GM12878 (cell line): Measurements from ENCODE around the gene GGN. TPM values are rescaled to one million over a fixed set of nuclear protein-coding genes. Genes with fewer than 3 reads are reported as not detected.

Experiments
- ATAC-seq: fragments of 200-7000 bp; cut with Tn5 transposase; 3 replicates; pipeline ENCODE4 v1.9.1; 2020; ENCODE audit warnings: mild to moderate bottlenecking, moderate library complexity
- BruUV-seq: library from RNA; stranded (reverse); fragments of 400-500 nt; replicated peaks from 2 replicates; lab custom pipeline; 2021; lab: Mats Ljungman, UMichigan
- CTCF ChIA-PET: fragments of 300-600 bp; sonication (Branson Sonifier 250); formaldehyde crosslinking; extraction: SDS; loops from one replicate; lab custom pipeline; 2021; ENCODE audit warnings: inconsistent platforms; lab: Yijun Ruan, JAX
- POLR2A ChIA-PET: fragments of 350-600 bp; formaldehyde crosslinking; extraction: SDS; loops from one replicate; lab custom pipeline; 2021; ENCODE audit warnings: inconsistent platforms; lab: Charles Lee
- RAD21 ChIA-PET: fragments of 300-600 bp; sonication (Branson Sonifier 250); formaldehyde crosslinking; loops from one replicate; lab custom pipeline; 2023; ENCODE audit warnings: antibody characterized with exemption; ENCODE audit not compliant: unreplicated experiment; lab: Charles Lee
- SMC1A ChIA-PET: fragments of 300-600 bp; sonication (Branson Sonifier 250); formaldehyde crosslinking; loops from one replicate; lab custom pipeline; 2023; ENCODE audit not compliant: unreplicated experiment, uncharacterized antibody; lab: Charles Lee
- DNase-seq: peaks from one replicate; pipeline ENCODE4 v3.0.0-alpha.2; 2011; ENCODE audit warnings: low read depth, low spot score
- FAIRE-seq: peaks from 3 replicates; lab custom pipeline; 2011; peaks lifted over from hg19 to GRCh38; lab: Jason Lieb, UNC
- H2AFZ ChIP-seq: 2 replicates; pipeline ENCODE4 v1.6.0; 2011; ENCODE audit warnings: low read depth, low read length, control low read depth; ENCODE audit not compliant: control insufficient read depth
- H3K27ac ChIP-seq: 2 replicates; pipeline ENCODE4 v1.5.1; 2011; ENCODE audit warnings: control low read depth; ENCODE audit not compliant: control insufficient read depth, insufficient read depth
- H3K27me3 ChIP-seq, 2 experiments: replicated peaks in 1 of 2; 2 replicates each; pipeline versions ENCODE4 v1.6.0 to v1.6.1; 2011; ENCODE audit warnings: low read length in 1 of 2; ENCODE audit not compliant: control insufficient read depth in 2 of 2, insufficient read depth in 2 of 2
- H3K36me3 ChIP-seq, 2 experiments: 2 replicates each; pipeline ENCODE4 v1.5.1; 2011; ENCODE audit warnings: low read length in 1 of 2; ENCODE audit not compliant: control insufficient read depth in 2 of 2, insufficient read depth in 2 of 2
- H3K4me1 ChIP-seq: 2 replicates; pipeline ENCODE4 v1.6.1; 2011; ENCODE audit warnings: mild to moderate bottlenecking, low read length, moderate library complexity, mixed read lengths; ENCODE audit not compliant: control insufficient read depth, insufficient read depth
- H3K4me2 ChIP-seq: 2 replicates; pipeline ENCODE4 v1.6.0; 2011; ENCODE audit warnings: control low read depth; ENCODE audit not compliant: control insufficient read depth, insufficient read depth
- H3K4me3 ChIP-seq: fragments of 200-600 bp; sonication (generic); 2 replicates; pipeline ENCODE4 v1.5.1; 2016
- H3K79me2 ChIP-seq: 2 replicates; pipeline ENCODE4 v1.6.0; 2011; ENCODE audit warnings: low read length; ENCODE audit not compliant: control insufficient read depth, insufficient read depth
- H3K9ac ChIP-seq: 2 replicates; pipeline ENCODE4 v1.8.0; 2011; ENCODE audit warnings: low read length, control low read depth, mixed read lengths; ENCODE audit not compliant: control insufficient read depth, insufficient read depth
- H3K9me3 ChIP-seq: replicated peaks from 3 replicates; pipeline ENCODE4 v1.5.1; 2011; ENCODE audit warnings: mild to moderate bottlenecking, low read length; ENCODE audit not compliant: control insufficient read depth, insufficient read depth
- H4K20me1 ChIP-seq: 2 replicates; pipeline ENCODE4 v1.6.0; 2011; ENCODE audit not compliant: control insufficient read depth, insufficient read depth
- BCL11A ChIP-seq: IDR thresholded peaks from 2 replicates; pipeline ENCODE4 v1.6.1; 2011; ENCODE audit warnings: low read depth, low read length
- CEBPZ ChIP-seq: fragments of 150-350 bp; IDR thresholded peaks from 2 replicates; pipeline ENCODE4 v1.6.1; 2016; ENCODE audit warnings: low read depth, low read length
- CTCF ChIP-seq, 3 experiments: IDR thresholded peaks in 2 of 3; conservative IDR thresholded peaks in 1 of 3; 2 replicates each; pipeline ENCODE4 v1.5.1; 2011; ENCODE audit warnings: low read depth in 3 of 3, low read length in 3 of 3, mild to moderate bottlenecking in 3 of 3, control low read depth in 2 of 3, moderate library complexity in 2 of 3, inconsistent platforms in 1 of 3, mixed read lengths in 1 of 3; ENCODE audit not compliant: control insufficient read depth in 2 of 3, insufficient read depth in 1 of 3; ENCODE audit errors: extremely low read depth in 1 of 3
- POLR2A ChIP-seq: IDR thresholded peaks from 2 replicates; pipeline ENCODE4 v1.6.1; 2011; ENCODE audit warnings: low read depth, mild to moderate bottlenecking, low read length
- POLR2AphosphoS5 ChIP-seq: IDR thresholded peaks from 2 replicates; pipeline ENCODE4 v1.6.1; 2011; ENCODE audit warnings: mild to moderate bottlenecking, low read length, inconsistent platforms
- RB1 ChIP-seq: fragments of 450-650 bp; formaldehyde crosslinking; IDR thresholded peaks from 2 replicates; pipeline ENCODE4 v1.6.1; 2017; ENCODE audit warnings: mild to moderate bottlenecking, borderline replicate concordance
- SUZ12 ChIP-seq: fragments of 200-600 bp; sonication (generic); IDR thresholded peaks from one replicate; pipeline ENCODE4 v1.6.1; 2018; ENCODE audit warnings: antibody characterized with exemption, mild to moderate bottlenecking; ENCODE audit not compliant: unreplicated experiment
- WGBS: methylation state at CpG from one replicate; pipeline ENCODE4 v1.1.6; 2016; ENCODE audit warnings: low lambda C conversion rate; ENCODE audit not compliant: insufficient replicate concordance, insufficient coverage; ENCODE audit errors: missing lambda C conversion rate; 5-methylcytosine and 5-hydroxymethylcytosine counted together
- in situ Hi-C: fragments of 300-500 bp; cut with MboI; formaldehyde crosslinking; loops from 9 replicates; pipeline ENCODE4 v1.14.3; 2018; ENCODE audit warnings: mixed read lengths
- intact Hi-C: fragments of 100-400 bp; cut with micrococcal nuclease; formaldehyde crosslinking; loops from one replicate; pipeline ENCODE4 v1.14.2; 2022; ENCODE audit not compliant: unreplicated experiment
- polyA plus RNA-seq, 11 experiments: library from polyadenylated mRNA; depleted of rRNA in 4 of 11; unstranded in 6 of 11; stranded (reverse) in 5 of 11; fragments of >200 nt; fragmentation: Nextera tagmentation in 4 of 11; fragmentation: Illumina TruSeq in 1 of 11; extraction: Ambion mirVana in 4 of 11; extraction: Trizol in 1 of 11; gene quantifications; 1 replicate in 1 of 11; 2 replicates in 10 of 11; pipeline versions ENCODE4 v1.2.1 to v1.2.3, GENCODE V29; 2011 to 2016; ENCODE audit warnings: inconsistent platforms in 2 of 11, missing spikeins in 2 of 11, low read depth in 1 of 11
- total RNA-seq, 4 experiments: library from RNA; depleted of rRNA in 3 of 4; stranded (reverse); fragments of >200 nt in 3 of 4; fragmentation: Illumina TruSeq in 1 of 4; extraction: Trizol in 1 of 4; gene quantifications; 2 replicates each; pipeline versions ENCODE4 v1.2.1 to v1.2.3, GENCODE V29; 2013 to 2021

Gene GGN
- total and polyA plus RNA-seq, 10 of the 15 experiments (the other 5 are each of a cell fraction or from before 2014, with no cell fraction given) = not detected

- POLR2A ChIA-PET = interaction anchor here (1.8 kb wide), 1 partner anchor 11 kb away, joined by 5 read pairs; the partner anchor contains the start of gene PSMD8
- Histone ChIP-seq H2AFZ (no peak overlapping the region), H3K27me3 (no peaks in the 10 kb centered on the region; a peak in 1 of 4 replicates), H3K4me3 (no peak overlapping the region)
- intact Hi-C loops = loop anchor here (5.0 kb wide), 1 partner anchor 153 kb away; no protein-coding TSS in a partner anchor
- TF ChIP-seq POLR2A = peak; percentile 40; the same call in 1 of the 2 replicates
- no peak for TF ChIP-seq BCL11A
- 0 out of 2 replicates have a peak, but pooled peaks have one; percentile 52 for TF ChIP-seq POLR2AphosphoS5
- TF ChIP-seq, all 136 proteins: peak for 2
- ATAC-seq (no peak), DNase-seq (no peak), FAIRE-seq (no peak)
- CTCF ChIA-PET = interaction anchor here (1.2 kb wide), 1 partner anchor 18 kb away, joined by 3 read pairs; the partner anchor contains the start of gene FAM98C
- in situ Hi-C loops = no loop called here
- Histone ChIP-seq H3K79me2 (no peaks in the 10 kb centered on the region), H3K36me3 (peaks cover 14 to 17% of the 10 kb centered on the region in 2 experiments; a peak in 3 of 4 replicates), H3K27ac (no peak overlapping the region), H4K20me1 (peaks cover 2% of the 10 kb centered on the region; the same call in 1 of the 2 replicates), H3K4me2 (no peak overlapping the region), H3K4me1 (peaks cover 12% of the 10 kb centered on the region), H3K9ac (no peak overlapping the region), H3K9me3 (no peaks in the 10 kb centered on the region)
- WGBS = 97% methylated on average over 40 of the region's 40 CpGs
- BruUV-seq = no TSS peak
- RAD21 ChIA-PET = no interaction called here
- SMC1A ChIA-PET = no interaction called here
Observed at GRCh38 chr19:38385057-38385803, 2.6 kb downstream of the GGN start.

- Histone ChIP-seq H3K4me1 (peaks cover 12% of the 10 kb centered on the region), H3K27me3 (no peaks in the 10 kb centered on the region; a peak in 1 of 4 replicates), H3K9me3 (no peaks in the 10 kb centered on the region), H3K4me2 (no peak overlapping the region), H3K27ac (no peak overlapping the region), H2AFZ (no peak overlapping the region), H3K79me2 (no peaks in the 10 kb centered on the region), H3K36me3 (peaks cover 15 to 17% of the 10 kb centered on the region in 2 experiments; a peak in 3 of 4 replicates), H3K4me3 (no peak overlapping the region), H3K9ac (no peak overlapping the region), H4K20me1 (peaks cover 2% of the 10 kb centered on the region; the same call in 1 of the 2 replicates)
- SMC1A ChIA-PET = no interaction called here
- WGBS = 84% methylated on average over 10 of the region's 10 CpGs
- BruUV-seq = no TSS peak
- CTCF ChIA-PET = interaction anchor here (1.2 kb wide), 1 partner anchor 18 kb away, joined by 3 read pairs; the partner anchor contains the start of gene FAM98C
- in situ Hi-C loops = no loop called here
- DNase-seq (no peak), FAIRE-seq (no peak), ATAC-seq (no peak)
- POLR2A ChIA-PET = interaction anchor here (1.8 kb wide), 1 partner anchor 10 kb away, joined by 5 read pairs; the partner anchor contains the start of gene PSMD8
- RAD21 ChIA-PET = interaction anchor here (0.7 to 1.0 kb wide), 2 partner anchors 19 to 20 kb away, joined by 3 read pairs; partner anchors contain the start of gene FAM98C
- intact Hi-C loops = loop anchor here (5.0 kb wide), 1 partner anchor 152 kb away; no protein-coding TSS in a partner anchor
- peak; percentile 56 for TF ChIP-seq POLR2AphosphoS5
- TF ChIP-seq CEBPZ = no peak
- TF ChIP-seq RB1 = no peak
- TF ChIP-seq CTCF (IDR thresholded peaks at IDR 0.05 in 2 of 3, conservative IDR thresholded peaks at IDR 0.05 in 1 of 3; ENCODE audit: control insufficient read depth in 2 of 3, extremely low read depth in 1 of 3, insufficient read depth in 1 of 3, low read depth in 3 of 3, low read length in 3 of 3) = peak in 1 of 3 experiments; percentile 9; a peak in 1 of 6 replicates
- peak; percentile 44; the same call in 1 of the 2 replicates for TF ChIP-seq POLR2A
- TF ChIP-seq SUZ12 = no peak
Observed at GRCh38 chr19:38384209-38385027, 3.4 kb downstream of the GGN start.
